HG03196 (cell line): ENCODE results near the gene ZNF774.
"Not testable (repeated sequence)": the region's sequence is repeated elsewhere in the genome, so short reads cannot be mapped to it uniquely, and the experiment has no call there.

Source experiments
- ATAC-seq: cut with Tn5 transposase; IDR thresholded peaks from one replicate; pipeline ENCODE4 v1.9.1; 2021; ENCODE audit not compliant: unreplicated experiment

The ZNF774 gene

GRCh38 chr15:90388462-90389380, 36.6 kb downstream of the ZNF774 start:
- ATAC-seq, result peak; percentile 50

GRCh38 chr15:90389513-90389912, 37.4 kb downstream of the ZNF774 start:
- ATAC-seq, result no peak

DNA sequence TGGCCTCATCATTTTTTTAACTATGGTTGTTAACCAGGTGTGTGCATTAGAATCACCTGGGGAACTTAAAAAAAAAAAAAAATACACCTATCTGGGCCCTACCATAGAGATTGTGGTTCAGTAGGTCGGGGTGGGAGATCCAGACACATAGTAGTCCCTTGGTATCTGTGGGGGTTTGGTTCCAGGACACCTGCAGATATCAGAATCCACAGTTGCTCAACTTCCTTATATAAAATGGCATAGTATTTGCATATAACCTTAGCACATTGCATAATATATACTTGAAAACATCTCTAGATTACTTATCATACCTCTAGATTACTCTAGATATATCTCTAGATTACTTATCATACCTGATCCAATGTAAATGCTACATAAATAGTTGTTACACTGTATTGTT, 41.0 kb downstream of the ZNF774 start:
- no peak for ATAC-seq

DNA sequence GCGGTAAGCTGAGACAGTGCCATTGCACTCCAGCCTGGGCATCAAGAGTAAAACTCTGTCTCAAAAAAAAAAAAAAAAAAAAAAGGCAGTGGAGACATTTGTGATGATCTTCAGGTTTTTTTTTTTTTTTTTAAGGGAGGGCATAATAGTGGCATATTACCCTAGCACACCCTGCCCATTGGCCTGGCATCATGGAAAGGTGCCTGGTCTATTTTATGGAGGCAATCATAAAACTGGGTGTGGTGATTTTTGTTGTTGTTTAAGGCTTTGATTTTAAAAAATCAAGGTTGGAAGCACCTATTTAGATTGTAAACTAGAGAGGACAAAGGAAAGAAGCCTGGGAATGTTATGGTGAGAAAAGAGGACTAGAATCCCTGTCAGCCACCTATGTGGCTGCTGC, 42.0 kb downstream of the ZNF774 start:
- no peak for ATAC-seq

- no peak for ATAC-seq
These were observed 42.8 kb downstream of the ZNF774 start for GRCh38 chr15:90394748-90395442.

GRCh38 chr15:90396321-90396720, 44.2 kb downstream of the ZNF774 start:
- ATAC-seq, result no peak

DNA sequence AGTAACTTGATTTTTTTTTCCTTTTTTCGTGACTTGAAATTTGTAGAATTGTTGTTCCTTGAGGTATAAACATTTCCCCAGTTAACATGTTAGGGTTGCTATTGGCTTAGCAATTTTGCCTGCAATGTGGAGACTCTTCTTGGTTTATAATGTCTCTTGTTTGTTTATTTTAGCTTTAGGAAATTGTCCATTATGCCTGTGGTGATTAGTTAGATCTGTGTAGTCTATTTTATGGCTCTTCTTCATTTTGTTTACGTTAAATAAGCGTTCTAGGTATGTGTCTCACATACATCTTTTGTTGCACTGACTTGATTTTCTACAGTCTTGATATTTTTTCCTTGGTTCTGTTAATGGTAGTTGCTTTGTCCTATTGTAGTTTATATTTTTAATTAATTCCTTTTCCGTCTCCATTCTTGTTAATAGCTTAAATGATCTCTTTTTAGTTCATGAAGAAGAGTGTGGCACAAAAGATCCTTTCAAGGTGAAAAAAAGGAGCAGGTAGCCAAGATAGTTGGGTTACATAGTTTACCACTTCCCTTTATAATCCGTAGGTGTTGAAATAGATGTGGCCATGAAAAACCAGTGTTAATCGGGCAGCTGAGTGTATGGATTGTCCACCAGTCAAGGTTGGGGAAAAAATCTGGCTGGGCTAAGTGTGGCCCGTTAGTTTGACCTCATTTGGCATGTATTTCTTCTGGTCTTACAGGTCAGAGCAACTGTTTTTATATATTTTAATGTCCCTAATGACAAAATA, 48.1 kb downstream of the ZNF774 start:
- no peak for ATAC-seq

DNA sequence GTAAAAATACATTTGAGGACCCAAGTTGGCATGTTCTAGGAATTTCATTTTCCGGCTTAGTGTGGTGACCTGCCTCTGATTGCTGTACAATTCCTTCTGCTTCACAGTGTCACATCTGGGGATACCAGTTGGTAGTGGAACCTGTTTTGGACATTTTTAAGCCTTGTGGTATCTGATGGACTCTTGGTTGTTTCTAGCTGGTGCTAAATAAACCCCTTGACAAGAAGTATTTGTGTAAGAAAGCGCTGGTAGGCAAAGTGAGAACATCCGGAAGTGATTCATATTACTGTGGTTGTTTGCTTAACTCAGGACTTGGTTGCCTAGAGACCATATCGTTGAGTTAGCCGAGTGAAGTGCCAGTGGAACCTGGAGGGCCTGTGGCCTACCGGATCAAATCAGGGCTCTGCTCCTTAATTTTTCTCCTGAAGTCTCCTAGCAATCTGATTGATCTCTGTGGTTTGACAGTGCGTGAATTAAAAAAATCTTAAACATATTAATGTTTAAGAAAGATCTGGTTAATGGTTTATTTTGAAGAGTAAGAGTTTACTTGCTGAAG, 48.8 kb downstream of the ZNF774 start:
- peak; percentile 97 for ATAC-seq

DNA sequence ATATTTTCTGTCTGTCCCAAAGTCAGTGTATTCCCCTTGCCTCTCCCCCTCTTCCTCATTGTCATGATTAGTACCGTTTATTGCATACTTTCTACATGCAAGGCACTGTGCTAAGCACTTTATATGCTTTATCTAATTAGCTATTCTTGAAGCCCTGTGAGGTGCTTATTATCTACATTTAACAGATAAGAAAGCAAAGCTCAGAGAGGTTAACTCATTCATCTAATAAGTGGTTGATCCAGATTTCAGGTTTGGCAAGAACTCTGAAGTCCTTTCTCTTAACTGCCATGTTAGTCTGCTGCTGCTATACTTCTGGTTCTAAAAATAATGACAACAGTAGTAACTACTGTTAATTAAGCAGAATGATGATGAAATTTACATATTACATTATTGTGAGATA, 49.4 kb downstream of the ZNF774 start:
- no peak for ATAC-seq

DNA sequence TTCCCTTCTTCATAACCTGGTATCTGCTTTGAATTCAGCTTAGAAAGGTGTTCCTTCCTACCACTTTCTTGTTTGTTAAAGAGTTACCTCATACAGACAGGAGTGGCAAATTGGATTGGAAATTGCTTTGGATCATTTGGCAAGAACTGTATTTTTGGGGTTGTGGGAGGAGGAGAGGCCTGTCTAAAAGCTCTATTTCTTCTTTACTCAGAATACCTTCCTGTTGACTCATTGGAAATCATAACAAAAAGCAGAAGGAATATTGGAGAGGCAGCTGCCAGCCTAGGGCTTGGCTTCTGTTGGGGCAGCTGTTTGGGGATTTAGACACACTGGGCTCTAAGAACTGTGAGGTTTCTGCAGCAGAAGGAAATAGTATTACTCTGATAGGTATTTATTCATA, 50.1 kb downstream of the ZNF774 start:
- ATAC-seq, result no peak

- no peak for ATAC-seq
These were observed 50.7 kb downstream of the ZNF774 start for GRCh38 chr15:90402767-90403166.

DNA sequence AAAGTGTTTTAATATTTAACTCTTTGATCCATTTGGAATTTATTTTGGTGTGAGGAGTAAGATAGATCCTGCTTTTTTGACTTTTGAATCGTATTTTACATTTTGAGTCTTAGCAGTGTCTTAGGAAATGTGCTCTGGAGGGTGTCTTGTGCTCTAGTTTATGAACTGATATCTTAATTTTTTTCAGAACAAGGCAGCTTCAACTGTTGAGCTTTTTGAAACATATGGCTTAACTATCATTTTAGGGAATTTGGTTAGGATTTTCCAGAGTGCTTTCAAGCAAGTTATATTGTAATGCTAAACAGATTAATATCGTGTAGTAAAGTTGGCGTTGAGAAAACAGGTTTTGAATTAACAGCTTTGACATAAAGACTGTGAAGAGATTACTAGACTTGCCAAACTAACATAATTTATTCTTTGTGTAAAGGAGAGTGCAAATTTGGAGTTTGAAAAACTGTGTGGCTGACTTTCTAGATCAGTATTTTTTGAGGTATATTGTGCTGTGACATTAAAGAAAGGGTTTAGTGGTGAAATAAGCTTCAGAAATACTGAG, 53.0 kb downstream of the ZNF774 start:
- ATAC-seq, result no peak

- ATAC-seq, result no peak
These were observed 55.3 kb downstream of the ZNF774 start for GRCh38 chr15:90407336-90407735.

GRCh38 chr15:90407871-90408317, 55.8 kb downstream of the ZNF774 start:
- no peak for ATAC-seq

DNA sequence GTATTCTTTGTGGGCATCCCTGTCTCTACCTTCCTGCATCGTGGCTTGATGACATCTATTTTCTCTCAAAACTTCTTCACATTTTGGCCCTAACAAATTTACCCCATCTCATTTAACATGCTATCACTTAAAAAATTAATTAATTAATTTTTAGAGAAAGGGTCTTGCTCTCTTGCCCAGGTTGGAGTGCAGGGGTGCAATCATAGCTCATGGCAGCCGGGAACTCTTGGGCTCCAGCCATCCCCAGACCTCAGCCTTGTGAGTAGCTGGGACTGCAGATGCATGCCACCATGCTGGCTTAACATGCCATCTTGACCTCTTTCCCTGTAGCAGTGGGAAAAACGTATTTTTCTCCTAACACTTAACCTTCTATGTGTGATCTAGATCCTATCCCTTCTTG, 56.6 kb downstream of the ZNF774 start:
- ATAC-seq, result no peak

- not testable (repeated sequence) for ATAC-seq
These were observed 57.5 kb downstream of the ZNF774 start for GRCh38 chr15:90409587-90409986.

GRCh38 chr15:90410316-90410715, 58.2 kb downstream of the ZNF774 start:
- not testable (repeated sequence) for ATAC-seq

DNA sequence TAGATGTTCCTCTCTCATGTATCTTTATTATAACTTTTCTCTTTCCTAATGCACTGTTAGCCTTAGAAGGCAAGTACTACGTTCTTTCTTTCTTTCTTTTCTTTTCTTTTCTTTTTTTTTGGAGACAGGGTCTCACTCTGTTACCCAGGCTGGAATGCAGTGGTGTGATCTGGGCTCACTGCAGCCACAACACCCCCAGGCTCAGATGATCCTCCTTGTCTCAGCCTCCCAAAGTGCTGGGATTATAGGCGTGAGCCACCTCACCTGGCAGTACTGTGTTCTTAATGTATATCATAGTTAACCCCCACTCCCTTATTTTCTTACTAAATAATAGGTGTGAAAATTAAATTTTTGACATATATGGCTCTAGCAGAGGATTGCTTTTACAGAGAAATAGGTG, 59.1 kb downstream of the ZNF774 start:
- no peak for ATAC-seq
